ENCODE data around the gene DHRS11.

The DHRS11 gene

GRCh38 chr17:36641331-36641876 lies 49.7 kb downstream of the DHRS11 start:
- H3K9ac ChIP-seq (ENCODE audit: low read length) = no peak overlapping the region
- H4K12ac ChIP-seq (ENCODE audit: low read depth, low read length) = no peak overlapping the region
- no peak overlapping the region for H3K14ac ChIP-seq (ENCODE audit: low read length)
- no peak overlapping the region for H3K18ac ChIP-seq (ENCODE audit: low read length)
- H3K79me2 ChIP-seq (ENCODE audit: control insufficient read depth, insufficient read depth, low read length, poor library complexity) = no peaks in the 10 kb centered on the region
- H2BK12ac ChIP-seq (ENCODE audit: low read length) = no peak overlapping the region
- no peak overlapping the region for H3K27ac ChIP-seq (ENCODE audit: low read depth, low read length)
- H3K4ac ChIP-seq (ENCODE audit: low read depth, low read length) = no peak overlapping the region
- H3K27me3 ChIP-seq (ENCODE audit: insufficient read depth, low read length) = peaks cover 41% of the 10 kb centered on the region
- no peak overlapping the region for H2AK5ac ChIP-seq (ENCODE audit: low read length)
- peak overlapping the region; percentile 27 for H3K4me3 ChIP-seq (ENCODE audit: low read depth, low read length)
- peaks cover 5 to 10% of the 10 kb centered on the region in 2 experiments for H3K4me1 ChIP-seq (ENCODE audit: control insufficient read depth in 1 of 2, insufficient read depth in 2 of 2, low read length in 2 of 2)
- H3K79me1 ChIP-seq (ENCODE audit: low read length) = no peaks in the 10 kb centered on the region
- no CpG with 5 or more reads among the region's 43 CpGs for WGBS (ENCODE audit: extremely low coverage, insufficient coverage, insufficient read length)
- H3K23ac ChIP-seq (ENCODE audit: low read length) = no peak overlapping the region
- H2AFZ ChIP-seq (ENCODE audit: insufficient read depth, low read length, poor library complexity) = peak overlapping the region; percentile 14
- no peak overlapping the region for H2BK5ac ChIP-seq (ENCODE audit: low read depth, low read length, poor library complexity)
- H4K91ac ChIP-seq (ENCODE audit: low read depth, low read length) = no peak overlapping the region
- H3K9me3 ChIP-seq (ENCODE audit: insufficient read depth, low read depth, low read length) = peaks cover 5% of the 10 kb centered on the region
- H4K8ac ChIP-seq (ENCODE audit: low read depth, low read length) = no peak overlapping the region
- H2BK120ac ChIP-seq (ENCODE audit: insufficient read depth, low read length, poor library complexity) = no peak overlapping the region
- no peak for DNase-seq
- H3K4me2 ChIP-seq (ENCODE audit: low read length) = peak overlapping the region; percentile 76
- H3K36me3 ChIP-seq (ENCODE audit: control insufficient read depth in 1 of 2, insufficient read depth in 2 of 2, low read length in 2 of 2) = no peaks in the 10 kb centered on the region

- H2BK120ac ChIP-seq (ENCODE audit: insufficient read depth, low read length, poor library complexity) = no peak overlapping the region
- no peaks in the 10 kb centered on the region for H3K79me1 ChIP-seq (ENCODE audit: low read length)
- no peak overlapping the region for H3K9ac ChIP-seq (ENCODE audit: low read length)
- peak overlapping the region; percentile 53 for H3K4me3 ChIP-seq (ENCODE audit: low read depth, low read length)
- no peak overlapping the region for H3K18ac ChIP-seq (ENCODE audit: low read length)
- no peak overlapping the region for H3K27ac ChIP-seq (ENCODE audit: low read depth, low read length)
- no peak for DNase-seq
- H3K27me3 ChIP-seq (ENCODE audit: insufficient read depth, low read length) = peaks cover 41% of the 10 kb centered on the region
- WGBS (ENCODE audit: extremely low coverage, insufficient coverage, insufficient read length) = no CpG with 5 or more reads among the region's 64 CpGs
- H4K91ac ChIP-seq (ENCODE audit: low read depth, low read length) = no peak overlapping the region
- no peak overlapping the region for H4K8ac ChIP-seq (ENCODE audit: low read depth, low read length)
- H3K23ac ChIP-seq (ENCODE audit: low read length) = peak overlapping the region; percentile 44
- H3K14ac ChIP-seq (ENCODE audit: low read length) = no peak overlapping the region
- H4K12ac ChIP-seq (ENCODE audit: low read depth, low read length) = no peak overlapping the region
- H3K9me3 ChIP-seq (ENCODE audit: insufficient read depth, low read depth, low read length) = peaks cover 5% of the 10 kb centered on the region
- peaks cover 5 to 10% of the 10 kb centered on the region in 2 experiments for H3K4me1 ChIP-seq (ENCODE audit: control insufficient read depth in 1 of 2, insufficient read depth in 2 of 2, low read length in 2 of 2)
- H2BK5ac ChIP-seq (ENCODE audit: low read depth, low read length, poor library complexity) = no peak overlapping the region
- H3K36me3 ChIP-seq (ENCODE audit: control insufficient read depth in 1 of 2, insufficient read depth in 2 of 2, low read length in 2 of 2) = no peaks in the 10 kb centered on the region
- H3K79me2 ChIP-seq (ENCODE audit: control insufficient read depth, insufficient read depth, low read length, poor library complexity) = no peaks in the 10 kb centered on the region
- H2AFZ ChIP-seq (ENCODE audit: insufficient read depth, low read length, poor library complexity) = peak overlapping the region; percentile 14
- peak overlapping the region; percentile 76 for H3K4me2 ChIP-seq (ENCODE audit: low read length)
- no peak overlapping the region for H2BK12ac ChIP-seq (ENCODE audit: low read length)
- H3K4ac ChIP-seq (ENCODE audit: low read depth, low read length) = no peak overlapping the region
- no peak overlapping the region for H2AK5ac ChIP-seq (ENCODE audit: low read length)
These were observed 50.5 kb downstream of the DHRS11 start for GRCh38 chr17:36641877-36642845.

DNA sequence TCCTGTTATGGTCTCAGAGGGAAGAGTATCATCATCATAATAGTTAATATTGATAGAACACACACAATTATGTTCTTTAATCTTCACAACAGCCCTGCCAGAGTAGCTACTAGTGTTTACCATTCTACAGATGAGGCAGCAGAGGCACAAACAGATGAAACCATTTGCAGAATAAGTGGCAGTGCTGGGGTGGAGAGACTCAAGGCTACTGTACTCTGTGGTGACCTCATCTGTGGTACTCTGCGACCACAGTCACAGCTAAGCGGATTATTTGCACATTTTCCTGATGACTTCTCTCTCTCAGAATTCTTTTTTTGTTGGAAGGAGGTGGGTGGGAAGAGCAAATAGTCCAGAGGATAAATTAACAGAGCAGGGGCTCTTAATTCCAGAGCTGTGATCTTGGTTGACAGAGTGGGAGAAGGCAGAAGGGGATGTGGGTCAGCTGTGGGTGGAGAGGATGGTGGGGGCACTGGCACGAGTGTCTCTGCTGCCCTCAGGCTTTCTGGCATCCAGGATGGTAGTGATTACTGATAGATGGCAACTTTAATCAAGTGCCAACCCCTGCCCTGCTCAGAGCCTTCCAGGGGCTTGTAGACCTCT lies 51.5 kb downstream of the DHRS11 start:
- Histone ChIP-seq H3K9ac (ENCODE audit: low read length) (no peak overlapping the region), H2BK5ac (ENCODE audit: low read depth, low read length, poor library complexity) (no peak overlapping the region), H3K27ac (ENCODE audit: low read depth, low read length) (no peak overlapping the region), H2AK5ac (ENCODE audit: low read length) (no peak overlapping the region), H3K14ac (ENCODE audit: low read length) (no peak overlapping the region), H4K91ac (ENCODE audit: low read depth, low read length) (no peak overlapping the region), H3K23ac (ENCODE audit: low read length) (no peak overlapping the region), H2BK120ac (ENCODE audit: insufficient read depth, low read length, poor library complexity) (no peak overlapping the region), H2AFZ (ENCODE audit: insufficient read depth, low read length, poor library complexity) (no peak overlapping the region), H4K8ac (ENCODE audit: low read depth, low read length) (no peak overlapping the region), H3K9me3 (ENCODE audit: insufficient read depth, low read depth, low read length) (peaks cover 5% of the 10 kb centered on the region), H3K79me2 (ENCODE audit: control insufficient read depth, insufficient read depth, low read length, poor library complexity) (no peaks in the 10 kb centered on the region), H2BK12ac (ENCODE audit: low read length) (no peak overlapping the region), H3K4ac (ENCODE audit: low read depth, low read length) (no peak overlapping the region), H3K36me3 (ENCODE audit: control insufficient read depth in 1 of 2, insufficient read depth in 2 of 2, low read length in 2 of 2) (no peaks in the 10 kb centered on the region), H3K18ac (ENCODE audit: low read length) (no peak overlapping the region), H3K4me3 (ENCODE audit: low read depth, low read length) (no peak overlapping the region), H3K79me1 (ENCODE audit: low read length) (no peaks in the 10 kb centered on the region), H3K4me1 (ENCODE audit: control insufficient read depth in 1 of 2, insufficient read depth in 2 of 2, low read length in 2 of 2) (peaks cover 5 to 10% of the 10 kb centered on the region in 2 experiments), H4K12ac (ENCODE audit: low read depth, low read length) (no peak overlapping the region), H3K4me2 (ENCODE audit: low read length) (no peak overlapping the region), H3K27me3 (ENCODE audit: insufficient read depth, low read length) (peaks cover 41% of the 10 kb centered on the region)
- no CpG with 5 or more reads among the region's 3 CpGs for WGBS (ENCODE audit: extremely low coverage, insufficient coverage, insufficient read length)
- DNase-seq = no peak

DNA sequence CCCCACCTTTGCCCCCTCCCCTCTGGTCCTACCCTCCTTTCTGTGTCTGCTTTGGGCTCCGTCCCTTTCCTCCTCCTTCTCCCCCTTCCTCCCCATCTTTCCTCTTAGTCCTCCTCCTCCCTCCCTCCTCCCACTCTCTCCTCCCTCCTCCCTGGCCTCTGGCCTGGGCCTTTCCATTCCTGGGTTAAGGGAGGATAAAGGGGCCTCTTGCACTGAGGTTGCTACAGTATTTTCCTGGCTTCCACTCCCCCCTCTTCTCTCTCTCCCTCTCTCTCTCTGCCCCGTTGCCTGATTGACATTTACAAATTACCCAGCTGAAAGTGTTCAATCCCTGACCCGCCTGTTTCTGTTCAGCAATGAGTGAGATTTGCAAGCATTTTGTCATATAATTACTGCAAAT lies 53.7 kb downstream of the DHRS11 start:
- no peak overlapping the region for H4K12ac ChIP-seq (ENCODE audit: low read depth, low read length)
- no peak overlapping the region for H3K9ac ChIP-seq (ENCODE audit: low read length)
- no peak overlapping the region for H3K4me2 ChIP-seq (ENCODE audit: low read length)
- H3K4me1 ChIP-seq (ENCODE audit: control insufficient read depth in 1 of 2, insufficient read depth in 2 of 2, low read length in 2 of 2) = peaks cover 5 to 10% of the 10 kb centered on the region in 2 experiments
- DNase-seq = no peak
- no peak overlapping the region for H2AK5ac ChIP-seq (ENCODE audit: low read length)
- no peak overlapping the region for H4K91ac ChIP-seq (ENCODE audit: low read depth, low read length)
- H4K8ac ChIP-seq (ENCODE audit: low read depth, low read length) = no peak overlapping the region
- H3K79me2 ChIP-seq (ENCODE audit: control insufficient read depth, insufficient read depth, low read length, poor library complexity) = no peaks in the 10 kb centered on the region
- H3K9me3 ChIP-seq (ENCODE audit: insufficient read depth, low read depth, low read length) = peaks cover 6% of the 10 kb centered on the region
- H3K18ac ChIP-seq (ENCODE audit: low read length) = no peak overlapping the region
- H2BK12ac ChIP-seq (ENCODE audit: low read length) = no peak overlapping the region
- H2BK5ac ChIP-seq (ENCODE audit: low read depth, low read length, poor library complexity) = no peak overlapping the region
- no peaks in the 10 kb centered on the region for H3K79me1 ChIP-seq (ENCODE audit: low read length)
- H3K27ac ChIP-seq (ENCODE audit: low read depth, low read length) = no peak overlapping the region
- no peak overlapping the region for H3K4me3 ChIP-seq (ENCODE audit: low read depth, low read length)
- H3K27me3 ChIP-seq (ENCODE audit: insufficient read depth, low read length) = peaks cover 35% of the 10 kb centered on the region
- H2AFZ ChIP-seq (ENCODE audit: insufficient read depth, low read length, poor library complexity) = no peak overlapping the region
- no peak overlapping the region for H2BK120ac ChIP-seq (ENCODE audit: insufficient read depth, low read length, poor library complexity)
- H3K36me3 ChIP-seq (ENCODE audit: control insufficient read depth in 1 of 2, insufficient read depth in 2 of 2, low read length in 2 of 2) = no peaks in the 10 kb centered on the region
- H3K23ac ChIP-seq (ENCODE audit: low read length) = no peak overlapping the region
- H3K4ac ChIP-seq (ENCODE audit: low read depth, low read length) = no peak overlapping the region
- H3K14ac ChIP-seq (ENCODE audit: low read length) = no peak overlapping the region
- WGBS (ENCODE audit: extremely low coverage, insufficient coverage, insufficient read length) = no CpG with 5 or more reads among the region's 3 CpGs
